Activated CD4-positive, alpha-beta T cell treated with anti-CD3 and anti-CD28 coated beads, Interleukin-2, Interleukin-6, amounts not matched to agents 100 ng/mL and 50 ng/mL, durations not matched to agents 16 hours and 8 hours (primary cell): Measurements from ENCODE around the gene RILP.
"Not testable (repeated sequence)": the region's sequence is repeated elsewhere in the genome, so short reads cannot be mapped to it uniquely, and the experiment has no call there.

Source experiments
- DNase-seq: peaks from one replicate; pipeline ENCODE4 v3.0.0-alpha.2; 2020

The RILP gene

GRCh38 chr17:1649844-1650501, at the start of gene RILP:
Gene RILP (minus strand): TSS chr17:1649866. CDS start chr17:1649804, 62 bp downstream.
- peak; percentile 50 for DNase-seq

GRCh38 chr17:1697681-1698080, 48.0 kb upstream of the RILP start:
- DNase-seq: no peak

GRCh38 chr17:1695365-1695764, 45.7 kb upstream of the RILP start:
- DNase-seq: no peak

- no peak for DNase-seq
Observed at GRCh38 chr17:1693339-1693738, 43.7 kb upstream of the RILP start.

- DNase-seq: no peak
Observed at GRCh38 chr17:1690544-1691221, 41.0 kb upstream of the RILP start.

GRCh38 chr17:1688405-1688804, 38.7 kb upstream of the RILP start:
- not testable (repeated sequence) for DNase-seq

- DNase-seq: no peak
Observed at GRCh38 chr17:1686086-1686485, 36.4 kb upstream of the RILP start.

GRCh38 chr17:1684378-1685189, 34.9 kb upstream of the RILP start, which contains the start of gene PRPF8:
Gene PRPF8 (minus strand): TSS chr17:1684867. CDS start chr17:1684571, 296 bp downstream.
- DNase-seq: peak; percentile 100

GRCh38 chr17:1683459-1683858, 33.8 kb upstream of the RILP start:
- no peak for DNase-seq

- DNase-seq: no peak
Observed at GRCh38 chr17:1676401-1676800, 26.7 kb upstream of the RILP start.

GRCh38 chr17:1673041-1673785, 23.5 kb upstream of the RILP start:
- peak; percentile 41 for DNase-seq

- DNase-seq: not testable (repeated sequence)
Observed at GRCh38 chr17:1663934-1664333, 14.3 kb upstream of the RILP start.

- DNase-seq: no peak
Observed at GRCh38 chr17:1661045-1661444, 11.4 kb upstream of the RILP start.

GRCh38 chr17:1658100-1658499, 8.4 kb upstream of the RILP start:
- no peak for DNase-seq

GRCh38 chr17:1653735-1654134, 4.1 kb upstream of the RILP start:
- DNase-seq: no peak

GRCh38 chr17:1652794-1653193, 3.1 kb upstream of the RILP start:
- DNase-seq: not testable (repeated sequence)

- DNase-seq: no peak
Observed at GRCh38 chr17:1651559-1651844, 1.8 kb upstream of the RILP start.

- no peak for DNase-seq
Observed at GRCh38 chr17:1650731-1651558, 1.3 kb upstream of the RILP start.

GRCh38 chr17:1648963-1649843, 463 bp downstream of the RILP start:
- DNase-seq: peak; percentile 96

- DNase-seq: no peak
Observed at GRCh38 chr17:1648173-1648962, 1.3 kb downstream of the RILP start.
